ENCODE data around the gene SCYGR6.
"Not testable (repeated sequence)": the region's sequence is repeated elsewhere in the genome, so short reads cannot be mapped to it uniquely, and the experiment has no call there.

SCYGR6 gene

DNA sequence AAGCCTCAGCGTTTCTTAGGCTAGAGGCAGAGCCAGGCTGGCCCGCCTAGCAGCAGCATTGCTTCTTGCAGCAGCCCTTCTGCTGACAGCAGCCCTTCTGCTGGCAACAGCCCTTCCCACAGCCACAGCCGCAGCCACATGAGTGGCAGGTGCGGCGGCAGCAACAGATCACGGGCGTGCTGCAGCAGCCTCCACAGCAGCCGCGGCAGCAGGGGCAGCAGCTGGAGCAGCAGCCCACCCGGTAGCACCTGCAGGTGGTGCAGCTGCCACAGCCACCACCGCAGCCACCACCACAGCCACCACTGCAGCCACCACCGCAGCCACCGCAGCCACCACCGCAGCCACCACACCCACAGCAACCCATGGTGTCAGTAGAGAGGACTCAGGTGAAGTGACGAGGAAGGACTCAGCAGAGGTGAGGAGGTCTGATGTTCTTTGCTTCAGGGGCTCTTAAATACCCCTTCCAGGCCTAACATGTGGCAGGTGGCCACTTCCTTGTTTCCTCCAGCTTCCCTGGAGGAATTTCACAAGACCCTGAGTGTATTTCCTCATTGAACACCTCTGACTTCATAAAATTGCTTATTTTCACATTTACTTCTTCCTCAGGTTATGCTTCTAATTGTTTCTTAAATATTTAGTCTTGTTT, at the start of gene SCYGR6:
Gene SCYGR6 (minus strand): TSS at position 364 of the 646 bp plus-strand sequence. CDS start 0 bp downstream, at position 364.
- no peak for DNase-seq (ENCODE audit: low read depth)

DNA sequence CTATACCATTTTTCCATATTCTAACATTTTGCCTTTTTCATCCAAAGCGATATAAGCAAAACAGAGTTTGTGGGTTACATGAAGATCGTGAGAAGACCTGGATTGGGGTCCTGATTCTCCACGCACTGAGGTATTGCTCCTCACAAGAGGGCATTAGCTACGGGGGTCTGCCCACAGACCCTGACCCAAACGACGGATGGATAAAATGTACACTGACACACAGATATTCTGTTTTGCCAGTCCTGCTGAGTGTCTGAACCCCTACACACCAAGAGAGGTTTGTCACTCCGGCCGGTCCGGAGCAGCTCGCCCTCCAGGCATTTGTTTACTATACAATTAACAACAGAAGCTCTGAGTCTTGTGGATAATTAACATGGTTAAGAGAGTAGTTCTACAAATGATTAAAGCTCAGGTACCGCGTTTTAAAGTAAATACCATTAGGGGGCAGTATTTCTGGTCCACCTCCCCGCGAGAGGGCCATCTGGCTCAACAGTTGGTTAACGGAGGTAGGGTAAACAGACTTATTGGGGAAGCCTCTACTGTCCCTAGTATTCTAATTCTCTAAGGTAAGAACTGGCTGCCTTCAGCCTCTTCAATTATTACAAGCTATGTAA, 49.6 kb upstream of the SCYGR6 start:
- DNase-seq (ENCODE audit: low read depth), result peak; percentile 5

- no peak for DNase-seq (ENCODE audit: low read depth)
These were observed 48.4 kb upstream of the SCYGR6 start for GRCh38 chr2:227772932-227773331.

GRCh38 chr2:227772197-227772661, 47.7 kb upstream of the SCYGR6 start:
- DNase-seq (ENCODE audit: low read depth), result no peak

DNA sequence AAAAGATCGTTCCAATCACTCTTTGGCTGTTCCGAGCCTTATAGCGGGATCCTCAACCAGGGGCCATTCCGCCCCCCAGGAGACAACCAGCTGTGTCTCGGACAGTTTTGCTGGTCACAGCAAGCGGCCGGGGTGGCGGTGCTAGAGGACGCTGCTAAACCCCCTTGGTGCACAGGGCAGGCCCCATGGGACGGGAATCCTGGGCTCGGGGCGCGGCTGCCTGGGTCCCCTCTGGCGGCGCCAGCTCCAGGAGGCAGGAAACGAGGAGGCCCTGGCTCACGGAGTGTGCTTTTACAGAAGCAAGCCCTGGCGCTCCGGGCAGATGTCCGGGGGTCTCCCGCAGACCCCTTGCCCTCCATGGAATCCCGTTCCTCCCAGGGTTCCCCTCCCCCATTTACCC, 43.3 kb upstream of the SCYGR6 start:
- no peak for DNase-seq (ENCODE audit: low read depth)

- DNase-seq (ENCODE audit: low read depth), result peak; percentile 79
These were observed 41.9 kb upstream of the SCYGR6 start for GRCh38 chr2:227766373-227766883.

DNA sequence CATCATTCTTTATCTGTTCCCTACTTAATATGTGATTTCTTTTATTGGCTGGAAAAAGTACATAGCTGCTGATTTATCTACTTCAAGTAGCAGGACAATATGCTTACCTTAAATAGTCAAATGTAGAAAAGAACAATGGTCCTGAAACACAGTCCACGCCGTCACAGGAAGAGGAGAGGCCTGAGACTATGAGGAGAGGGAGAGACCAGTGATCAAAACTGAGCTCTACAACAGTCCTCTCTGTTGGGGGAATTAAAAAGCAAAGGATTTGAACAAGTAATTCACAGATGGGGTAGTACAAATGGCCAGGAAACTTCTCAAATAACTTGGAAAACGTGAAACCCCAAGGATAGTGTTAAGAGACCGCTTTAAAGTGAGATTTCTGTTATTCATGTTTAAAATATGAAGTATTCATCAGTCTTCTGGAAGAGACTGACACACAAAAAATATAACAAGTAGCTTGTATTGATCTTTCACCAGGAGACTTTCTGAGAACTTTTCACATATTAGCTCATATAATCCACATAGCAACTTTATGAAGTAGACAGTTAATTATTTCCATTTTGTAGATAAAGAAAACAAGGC, 41.3 kb upstream of the SCYGR6 start:
- DNase-seq (ENCODE audit: low read depth), result no peak

GRCh38 chr2:227761740-227762476, 37.4 kb upstream of the SCYGR6 start:
- DNase-seq (ENCODE audit: low read depth), result peak; percentile 55

DNA sequence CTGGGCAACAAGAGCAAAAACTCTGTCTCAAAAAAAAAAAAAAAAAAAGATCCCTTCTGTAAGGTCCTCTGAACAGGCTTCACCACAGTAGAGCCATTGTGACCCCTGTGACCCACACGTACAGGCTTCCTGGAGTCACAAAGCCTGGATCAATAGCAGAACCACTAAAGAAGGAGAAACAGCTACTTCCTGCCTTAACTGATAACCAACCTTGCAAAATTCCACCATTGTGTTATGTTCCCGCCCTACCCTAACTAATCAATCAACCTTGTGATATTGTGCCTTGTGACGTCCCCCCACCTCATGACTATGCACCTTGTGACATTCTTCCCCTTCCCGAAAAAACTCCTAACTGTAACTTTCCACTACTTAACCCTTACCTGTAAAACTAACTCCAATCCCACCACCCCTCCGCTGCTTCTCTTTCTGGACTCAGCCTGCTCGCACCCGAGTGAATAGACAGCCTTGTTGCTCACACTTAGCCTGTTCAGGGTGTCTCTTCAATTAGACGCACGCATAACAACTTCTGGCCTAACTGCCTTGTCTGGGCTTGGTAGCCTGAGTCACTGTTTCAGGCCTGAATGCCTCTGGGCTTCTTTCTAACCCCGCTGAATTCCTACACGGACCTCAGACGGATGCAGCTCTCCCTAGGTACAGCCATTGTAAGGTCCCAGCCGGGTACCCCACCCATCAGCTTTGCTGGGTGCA, 35.0 kb upstream of the SCYGR6 start:
- DNase-seq (ENCODE audit: low read depth), result no peak

DNA sequence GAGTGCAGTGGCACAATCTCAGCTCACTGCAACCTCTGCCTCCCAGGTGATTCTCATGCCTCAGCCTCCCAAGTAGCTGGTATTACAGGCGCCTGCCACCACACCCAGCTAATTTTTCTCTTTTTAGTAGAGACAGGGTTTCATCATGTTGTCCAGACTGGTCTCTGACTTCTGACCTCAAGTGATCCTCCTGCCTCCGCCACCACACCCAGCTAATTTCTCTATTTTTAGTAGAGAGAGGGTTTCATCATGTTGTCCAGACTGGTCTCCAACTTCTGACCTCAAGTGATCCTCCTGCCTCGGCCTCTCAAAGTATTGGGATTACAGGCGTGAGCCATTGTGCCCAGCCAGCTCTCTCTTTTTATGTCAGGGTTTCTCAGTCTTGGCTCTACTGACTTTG, 31.7 kb upstream of the SCYGR6 start:
- DNase-seq (ENCODE audit: low read depth), result not testable (repeated sequence)

- peak; percentile 5 for DNase-seq (ENCODE audit: low read depth)
These were observed 23.5 kb upstream of the SCYGR6 start for GRCh38 chr2:227748079-227748478.

GRCh38 chr2:227745594-227745993, 21.0 kb upstream of the SCYGR6 start, which contains the start of gene SCYGR8:
Gene SCYGR8, plus strand, starts transcription at chr2:227745894. Its CDS starts 0 bp downstream, at chr2:227745894.
- DNase-seq (ENCODE audit: low read depth), result no peak

DNA sequence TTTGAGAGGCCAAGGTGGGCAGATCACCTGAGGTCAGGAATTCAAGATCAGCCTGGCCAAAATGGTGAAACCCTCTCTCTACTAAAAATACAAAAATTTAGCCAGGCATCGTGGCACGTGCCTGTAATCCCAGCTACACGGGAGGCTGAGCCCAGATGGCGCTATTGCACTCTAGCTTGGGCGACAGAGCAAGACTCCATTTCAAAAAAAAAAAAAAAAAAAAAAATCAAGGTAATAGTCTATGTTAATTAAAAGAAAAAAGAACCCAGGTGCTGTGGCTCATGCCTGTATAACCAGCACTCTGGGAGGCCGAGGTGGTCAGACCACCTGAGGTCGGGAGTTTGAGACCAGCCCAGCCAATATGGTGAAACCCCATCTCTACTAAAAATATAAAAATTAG, 16.1 kb upstream of the SCYGR6 start:
- not testable (repeated sequence) for DNase-seq (ENCODE audit: low read depth)

GRCh38 chr2:227739351-227739750, 14.8 kb upstream of the SCYGR6 start:
- DNase-seq (ENCODE audit: low read depth), result no peak

GRCh38 chr2:227728035-227728434, 3.5 kb upstream of the SCYGR6 start, which contains the start of gene SCYGR7:
Gene SCYGR7, plus strand, starts transcription at chr2:227728335. Its CDS starts 0 bp downstream, at chr2:227728335.
- no peak for DNase-seq (ENCODE audit: low read depth)

DNA sequence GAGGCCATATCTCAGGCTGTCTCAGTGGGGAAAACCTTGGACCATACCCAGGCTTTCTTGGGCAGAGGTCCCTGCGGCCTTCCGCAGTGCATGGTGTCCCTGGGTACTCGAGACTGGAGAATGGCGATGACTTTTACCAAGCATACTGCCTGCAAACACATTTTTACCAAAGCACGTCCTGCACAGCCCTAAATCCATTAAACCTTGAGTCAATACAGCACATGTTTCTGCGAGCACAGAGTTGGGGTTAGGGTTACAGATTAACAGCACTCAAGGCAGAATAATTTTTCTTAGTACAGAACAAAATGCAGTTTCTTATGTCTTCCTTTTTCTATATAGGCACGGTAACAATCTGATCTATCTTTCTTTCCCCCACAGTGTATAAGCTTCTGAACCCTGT, 1.7 kb downstream of the SCYGR6 start:
- DNase-seq (ENCODE audit: low read depth), result not testable (repeated sequence)

DNA sequence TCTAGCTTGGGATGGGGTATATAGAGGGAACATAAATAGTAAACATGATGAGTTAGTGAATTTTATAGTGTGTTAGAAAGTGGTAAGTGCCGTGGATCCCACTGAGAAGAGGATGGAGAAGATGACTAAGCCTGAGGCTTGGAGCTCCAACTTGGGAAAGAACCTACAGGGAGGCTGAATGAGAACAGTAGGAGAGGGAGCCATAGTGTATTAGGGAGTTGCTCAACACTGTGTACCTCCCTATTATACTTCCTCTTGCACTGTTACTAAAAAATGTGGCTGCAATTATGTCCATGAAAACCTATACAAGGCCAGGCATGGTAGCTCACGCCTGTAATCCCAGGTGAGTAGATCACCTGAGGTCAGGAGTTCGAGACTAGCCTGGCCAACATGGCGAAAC, 3.9 kb downstream of the SCYGR6 start:
- no peak for DNase-seq (ENCODE audit: low read depth)

DNA sequence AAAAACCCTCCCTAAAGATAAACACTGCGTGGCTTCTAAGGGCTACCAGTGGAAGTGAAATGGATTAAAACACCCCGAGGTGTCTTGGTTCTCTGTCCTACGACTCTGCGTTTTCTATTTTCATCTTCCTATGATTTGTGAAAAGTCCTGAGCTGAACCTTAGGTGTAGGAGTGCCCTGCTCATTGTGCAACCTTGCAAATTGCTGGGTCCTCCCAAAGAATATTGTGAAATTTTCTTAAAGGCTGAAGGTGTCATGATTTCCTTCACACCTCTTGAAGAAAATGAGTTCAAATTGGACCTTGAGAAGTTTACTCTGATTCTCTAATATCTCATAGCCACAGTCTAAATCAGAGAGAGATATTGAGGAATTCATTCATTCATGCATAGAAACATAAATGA, 4.9 kb downstream of the SCYGR6 start:
- no peak for DNase-seq (ENCODE audit: low read depth)

GRCh38 chr2:227717687-227718567, 6.6 kb downstream of the SCYGR6 start, which contains the start of gene SLC19A3:
Gene SLC19A3, minus strand, starts transcription at chr2:227718028. Its CDS starts 15,710 bp downstream, at chr2:227702318.
- DNase-seq (ENCODE audit: low read depth), result peak; percentile 76

DNA sequence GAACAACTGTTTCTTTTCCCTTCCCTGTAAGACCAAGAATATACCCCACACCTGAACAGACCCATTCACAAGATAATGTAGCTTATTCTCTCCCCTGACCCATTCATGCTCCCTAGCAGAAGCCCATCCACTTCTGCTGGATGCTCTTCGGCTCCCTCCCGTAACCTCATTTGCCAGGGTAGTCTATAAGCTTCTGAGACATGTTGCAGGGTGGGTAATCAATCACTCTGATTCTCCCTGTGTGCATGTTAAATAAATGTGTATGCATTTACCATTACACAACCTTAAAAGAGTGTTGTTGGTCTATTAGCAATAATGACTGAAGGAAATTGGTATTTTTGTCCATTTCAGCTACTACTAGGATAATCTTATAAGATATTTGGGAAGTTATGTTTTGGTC, 8.1 kb downstream of the SCYGR6 start:
- DNase-seq (ENCODE audit: low read depth), result no peak

Measured in EH (cell line).